GM18499 (cell line): Measurements from ENCODE around the gene JOSD1.

Source experiments
- ATAC-seq: cut with Tn5 transposase; IDR thresholded peaks from one replicate; pipeline ENCODE4 v1.9.1; 2021; ENCODE audit warnings: moderate number of reproducible peaks; ENCODE audit not compliant: insufficient read depth, unreplicated experiment

The JOSD1 gene

DNA sequence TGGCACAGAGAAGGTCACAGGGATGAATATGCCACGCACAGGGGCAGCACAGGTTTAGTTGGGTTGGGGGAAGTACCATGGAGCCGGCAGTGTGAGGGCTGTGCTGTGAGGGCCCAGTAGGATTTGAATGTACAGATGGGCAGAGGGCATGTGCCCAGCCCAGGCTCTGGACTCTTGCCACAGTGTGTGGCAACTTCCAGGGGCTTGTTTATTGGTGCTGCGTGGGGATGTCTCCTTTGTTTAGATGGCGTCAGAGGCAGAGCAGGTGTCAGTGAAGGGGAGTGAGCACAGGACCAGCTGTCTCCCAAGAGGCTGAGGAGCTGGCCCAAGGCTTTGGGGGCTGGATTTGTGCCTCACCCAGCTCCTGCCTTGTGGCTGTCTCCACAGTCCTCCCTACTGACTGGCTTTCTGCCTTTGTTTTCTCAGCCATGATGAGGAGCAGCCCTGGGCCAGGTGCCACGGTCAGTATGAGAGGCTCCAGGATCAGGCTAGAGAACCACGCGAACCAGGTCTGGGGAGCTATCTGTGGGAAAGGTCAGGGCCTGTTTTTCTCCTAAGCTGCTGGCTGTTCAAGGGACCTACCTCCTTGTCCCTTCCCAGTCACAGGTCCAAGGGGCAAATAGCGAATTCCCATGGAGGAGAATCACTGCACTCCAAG lies 33.1 kb upstream of the JOSD1 start:
- ATAC-seq: no peak

DNA sequence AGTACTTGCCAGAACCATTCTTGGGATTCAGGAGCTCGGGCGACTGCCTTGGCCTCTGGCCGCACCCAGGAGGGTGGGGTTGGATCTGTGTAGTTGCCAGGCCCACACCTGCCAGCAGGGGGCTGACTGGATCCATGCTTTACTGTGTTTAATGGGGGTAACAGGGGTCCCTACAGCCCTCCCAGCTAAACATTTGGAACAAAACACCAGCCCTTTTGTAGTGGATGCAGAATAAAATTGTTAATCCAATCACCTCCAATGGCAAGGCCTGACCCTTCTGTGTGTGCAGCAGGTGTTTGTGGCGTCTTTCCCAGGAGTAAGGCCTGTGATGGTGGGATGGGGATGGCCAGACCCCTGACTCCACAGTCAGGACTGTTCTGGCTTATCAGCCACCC lies 32.6 kb upstream of the JOSD1 start:
- no peak for ATAC-seq

GRCh38 chr22:38732251-38732815 lies 31.6 kb upstream of the JOSD1 start:
- no peak for ATAC-seq

DNA sequence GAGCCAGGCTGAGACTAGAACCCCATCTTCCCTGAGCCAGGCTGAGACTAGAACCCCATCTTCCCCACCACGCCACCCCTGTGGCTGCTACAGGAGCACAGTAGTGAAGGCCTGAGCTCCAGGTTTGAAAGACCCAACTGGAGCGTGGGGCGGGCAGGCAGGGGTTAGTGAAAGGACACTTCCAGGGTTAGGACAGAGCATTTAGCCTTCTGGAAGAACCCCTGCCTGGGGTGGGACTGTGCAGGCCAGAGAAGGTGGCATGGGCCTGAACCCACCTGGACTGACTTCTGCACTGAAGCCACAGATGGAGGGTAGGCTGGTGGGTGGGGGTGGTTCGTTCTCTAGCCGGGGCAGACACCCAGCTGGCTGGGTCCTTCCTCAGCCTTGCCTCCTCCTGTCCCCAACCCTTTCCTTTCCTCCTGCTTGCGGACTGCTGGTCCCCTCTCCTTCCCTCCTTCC lies 31.0 kb upstream of the JOSD1 start:
- ATAC-seq: no peak

DNA sequence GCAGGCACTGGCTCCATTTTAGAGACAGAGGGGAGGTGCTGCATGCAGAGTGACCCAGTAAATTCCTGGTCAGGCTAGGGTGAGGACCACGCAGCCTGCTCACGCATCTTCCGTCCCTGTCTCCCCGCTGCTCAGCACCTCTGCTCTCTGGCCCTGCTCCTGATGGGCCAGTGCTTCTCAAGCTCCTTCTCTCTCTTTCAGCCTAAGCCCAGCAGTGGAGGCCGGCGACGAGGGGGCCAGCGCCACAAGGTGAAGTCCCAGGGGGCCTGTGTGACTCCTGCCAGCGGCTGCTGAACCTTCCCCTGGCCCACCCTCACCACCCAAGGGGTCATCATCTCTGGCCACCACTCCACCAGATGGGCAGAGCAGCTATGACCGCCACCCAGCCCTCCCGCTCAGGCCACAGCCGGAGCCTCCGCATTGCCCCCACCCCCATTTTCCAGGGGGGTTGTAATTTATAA lies 29.7 kb upstream of the JOSD1 start:
- no peak for ATAC-seq

- no peak for ATAC-seq
Measured at GRCh38 chr22:38729946-38730345, 29.2 kb upstream of the JOSD1 start.

GRCh38 chr22:38728871-38729796 lies 28.4 kb upstream of the JOSD1 start:
- ATAC-seq: no peak

GRCh38 chr22:38727530-38728451 lies 27.0 kb upstream of the JOSD1 start:
- no peak for ATAC-seq

DNA sequence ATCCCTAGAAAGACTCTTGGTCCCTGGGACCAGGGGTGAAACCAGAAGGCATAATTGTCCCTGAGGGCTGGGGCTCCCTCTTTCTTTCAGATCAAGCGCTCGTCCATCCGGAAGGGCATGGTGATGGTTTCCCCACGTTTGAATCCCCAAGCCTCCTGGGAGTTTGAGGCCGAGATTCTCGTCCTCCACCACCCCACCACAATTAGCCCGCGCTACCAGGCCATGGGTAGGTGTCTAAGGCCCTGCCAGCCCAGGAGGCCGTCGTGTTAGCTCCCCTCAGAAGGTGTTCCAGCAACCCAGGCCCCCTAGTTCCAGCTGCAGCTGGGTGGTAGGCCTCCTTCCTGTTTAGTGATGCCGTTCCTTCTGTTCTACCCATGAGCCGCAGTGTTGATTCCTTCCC lies 26.4 kb upstream of the JOSD1 start:
- ATAC-seq: no peak

GRCh38 chr22:38725900-38726655 lies 25.3 kb upstream of the JOSD1 start:
- no peak for ATAC-seq

GRCh38 chr22:38724926-38725571 lies 24.3 kb upstream of the JOSD1 start:
- ATAC-seq: no peak

DNA sequence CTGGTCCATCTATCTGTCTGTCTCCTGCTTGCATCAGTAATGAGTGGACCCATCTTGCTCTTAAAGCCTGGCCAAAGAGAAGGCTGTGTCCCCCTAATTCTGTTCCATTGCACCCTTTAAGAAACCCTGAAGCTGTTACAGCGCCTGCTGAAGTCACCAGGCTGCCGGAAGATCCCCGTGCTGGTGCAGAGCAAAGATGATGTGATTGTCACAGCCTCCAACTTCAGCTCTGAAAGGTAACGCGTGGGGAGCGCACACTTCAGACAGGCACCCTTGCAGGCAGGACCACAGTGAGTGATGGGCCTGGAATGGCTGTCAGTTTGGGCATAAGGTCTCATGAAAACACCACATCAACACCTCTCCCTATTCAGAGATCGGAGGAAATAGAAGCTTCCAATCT lies 23.4 kb upstream of the JOSD1 start:
- ATAC-seq: no peak

- no peak for ATAC-seq
Measured at GRCh38 chr22:38721551-38721950, 20.8 kb upstream of the JOSD1 start.

DNA sequence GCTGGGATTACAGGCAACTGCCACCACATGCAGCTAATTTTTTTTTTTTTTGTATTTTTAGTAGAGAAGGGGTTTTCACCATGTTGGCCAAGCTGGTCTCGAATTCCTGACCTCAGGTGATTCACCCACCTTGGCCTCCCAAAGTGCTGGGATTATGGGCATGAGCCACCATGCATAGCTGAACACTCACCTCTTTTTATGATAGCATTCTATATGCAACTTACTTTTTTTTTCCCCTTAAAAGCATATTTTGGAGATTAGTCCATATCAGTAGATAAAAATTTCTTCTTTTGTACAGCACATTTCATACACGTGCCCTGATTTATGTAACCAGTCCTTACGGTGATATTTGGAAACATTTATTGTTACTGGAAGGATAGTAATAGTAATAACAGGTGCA lies 19.6 kb upstream of the JOSD1 start:
- ATAC-seq: no peak

GRCh38 chr22:38719196-38719595 lies 18.5 kb upstream of the JOSD1 start:
- no peak for ATAC-seq

- ATAC-seq: no peak
Measured at GRCh38 chr22:38718414-38718813, 17.7 kb upstream of the JOSD1 start.

- ATAC-seq: no peak
Measured at GRCh38 chr22:38717244-38717643, 16.5 kb upstream of the JOSD1 start.

DNA sequence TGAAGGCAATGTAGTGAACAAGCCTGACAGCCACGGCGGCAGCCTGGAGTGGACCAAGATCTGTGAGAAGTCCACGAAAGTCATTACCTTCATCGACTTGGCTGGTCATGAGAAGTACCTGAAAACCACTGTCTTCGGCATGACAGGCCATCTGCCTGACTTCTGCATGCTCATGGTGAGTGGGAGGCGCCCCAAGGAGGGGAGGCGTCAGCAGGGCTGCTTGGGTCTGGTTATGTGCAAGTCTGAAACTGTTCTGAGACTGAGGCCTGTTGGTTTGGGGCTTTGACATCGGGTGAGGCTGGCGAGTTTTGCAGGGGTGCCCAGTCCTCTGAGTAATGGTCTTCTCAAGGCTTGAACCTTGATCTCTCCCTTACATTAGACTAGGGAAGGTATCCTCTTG lies 16.1 kb upstream of the JOSD1 start:
- ATAC-seq: no peak

DNA sequence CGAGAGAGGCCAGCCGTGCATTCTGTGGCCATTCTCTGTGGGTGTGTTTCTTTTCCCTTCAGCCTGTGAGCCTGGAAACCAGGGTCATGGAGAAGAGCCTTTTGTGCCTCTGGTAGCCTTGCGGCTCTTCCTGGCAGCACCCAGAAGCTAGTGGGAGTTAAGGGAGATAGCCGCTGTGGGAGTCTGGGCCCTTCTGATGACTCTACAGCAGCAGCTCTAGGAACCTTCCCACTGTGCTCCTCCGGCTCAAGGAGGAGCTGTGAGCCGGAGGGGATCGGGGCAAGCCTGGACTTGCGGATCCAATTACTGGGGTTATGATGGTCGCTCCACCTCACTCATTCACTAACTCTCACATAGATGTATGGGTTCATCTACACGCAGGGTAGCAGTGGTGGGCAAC lies 15.5 kb upstream of the JOSD1 start:
- ATAC-seq: no peak
